Motor neuron (in vitro differentiated cells): ENCODE results near the gene SEPTIN11. TPM values are rescaled to one million over a fixed set of nuclear protein-coding genes. Genes with fewer than 3 reads are reported as not detected.
A peak's percentile ranks its signal among the peaks of the same experiment; 100 is the strongest.

ENCODE experiments used
- ATAC-seq, 8 experiments: fragments of 200-7000 bp; cut with Tn5 transposase; replicated peaks in 6 of 8; 2 replicates each; pipeline ENCODE4 v1.8.0; 2021; ENCODE audit warnings: mild to moderate bottlenecking in 8 of 8, moderate library complexity in 8 of 8
- H3K27ac ChIP-seq, 2 donors: fragments of 250-450 bp; sonication (Bioruptor Pico); 2 replicates each; pipeline ENCODE4 v1.9.0; 2021; ENCODE audit warnings: antibody characterized with exemption in 2 of 2, mild to moderate bottlenecking in 2 of 2, moderate library complexity in 1 of 2
- H3K4me1 ChIP-seq, 2 donors: fragments of 250-450 bp; sonication (Bioruptor Pico); replicated peaks in 1 of 2; 2 replicates each; pipeline ENCODE4 v1.6.1; 2021; ENCODE audit warnings: antibody characterized with exemption in 2 of 2, mild to moderate bottlenecking in 2 of 2, moderate library complexity in 1 of 2
- H3K4me3 ChIP-seq, 5 donors: fragments of 250-450 bp; sonication (Bioruptor Pico); 2 replicates each; pipeline ENCODE4 v1.9.0; 2021; ENCODE audit warnings: antibody characterized with exemption in 5 of 5, mild to moderate bottlenecking in 5 of 5, moderate library complexity in 4 of 5
- WGBS, 10 experiments: fragments of 450-650 bp; shearing (Covaris generic); methylation state at CpG; one replicate each; pipeline ENCODE4 v1.0.0; 2022; 5-methylcytosine and 5-hydroxymethylcytosine counted together
- in situ Hi-C, 9 experiments: fragments of 400-800 bp; cut with MboI; loops; one replicate each; pipeline ENCODE4 v1.15.0; 2021; ENCODE audit warnings: low sequenced_read_pairs in 9 of 9, low pct_unique_long_range_greater_than_20kb in 2 of 9; ENCODE audit not compliant: unreplicated experiment in 9 of 9
- total RNA-seq, 8 experiments: library from RNA; unstranded; fragments of 300-600 nt; gene quantifications; 2 replicates each; pipeline versions ENCODE4 v1.2.3 to v1.2.4, GENCODE V29; 2022

SEPTIN11 gene
- total RNA-seq, 8 experiments from 2014 or later: 71.4 to 318 (median 88.1) TPM

DNA sequence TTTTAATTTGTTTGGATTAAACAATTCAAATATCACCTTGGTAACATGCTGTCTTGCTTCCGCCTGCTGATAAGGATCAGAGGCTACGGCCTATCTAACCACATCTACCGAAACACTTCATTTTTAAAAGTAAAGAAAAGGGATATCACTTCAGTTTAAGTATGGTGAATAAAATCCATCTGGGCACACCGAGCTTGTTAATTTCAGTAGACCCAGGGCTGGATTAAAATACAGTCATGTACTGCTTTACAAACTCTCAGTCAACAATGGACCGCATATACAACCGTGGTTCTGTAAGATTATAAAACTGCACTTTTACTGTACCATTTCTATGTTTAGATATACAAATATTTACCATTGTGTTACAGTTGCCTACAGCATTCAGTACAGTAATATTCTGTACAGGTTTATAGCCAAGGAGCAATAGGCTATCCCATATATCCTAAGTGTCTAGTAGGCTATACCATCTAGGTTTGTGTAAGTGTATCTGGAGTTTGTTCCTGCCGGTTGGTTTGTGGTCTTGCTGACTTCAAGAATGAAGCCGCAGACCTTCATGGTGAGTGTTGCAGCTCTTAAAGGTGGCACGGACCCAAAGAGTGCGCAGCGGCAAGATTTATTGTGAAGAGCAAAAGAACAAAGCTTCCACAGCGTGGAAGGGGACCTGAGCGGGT is 40.0 kb downstream of the SEPTIN11 start:
- peaks cover 19 to 23% of the 10 kb centered on the region in 2 donors for H3K4me1 ChIP-seq
- 89 to 100% (median 98%) methylated on average over 5 to 11 of the region's 13 CpGs for WGBS, 10 experiments
- no peak for ATAC-seq
- in situ Hi-C loops: no loop called here
- H3K4me3 ChIP-seq: no peak overlapping the region
- no peak overlapping the region for H3K27ac ChIP-seq

DNA sequence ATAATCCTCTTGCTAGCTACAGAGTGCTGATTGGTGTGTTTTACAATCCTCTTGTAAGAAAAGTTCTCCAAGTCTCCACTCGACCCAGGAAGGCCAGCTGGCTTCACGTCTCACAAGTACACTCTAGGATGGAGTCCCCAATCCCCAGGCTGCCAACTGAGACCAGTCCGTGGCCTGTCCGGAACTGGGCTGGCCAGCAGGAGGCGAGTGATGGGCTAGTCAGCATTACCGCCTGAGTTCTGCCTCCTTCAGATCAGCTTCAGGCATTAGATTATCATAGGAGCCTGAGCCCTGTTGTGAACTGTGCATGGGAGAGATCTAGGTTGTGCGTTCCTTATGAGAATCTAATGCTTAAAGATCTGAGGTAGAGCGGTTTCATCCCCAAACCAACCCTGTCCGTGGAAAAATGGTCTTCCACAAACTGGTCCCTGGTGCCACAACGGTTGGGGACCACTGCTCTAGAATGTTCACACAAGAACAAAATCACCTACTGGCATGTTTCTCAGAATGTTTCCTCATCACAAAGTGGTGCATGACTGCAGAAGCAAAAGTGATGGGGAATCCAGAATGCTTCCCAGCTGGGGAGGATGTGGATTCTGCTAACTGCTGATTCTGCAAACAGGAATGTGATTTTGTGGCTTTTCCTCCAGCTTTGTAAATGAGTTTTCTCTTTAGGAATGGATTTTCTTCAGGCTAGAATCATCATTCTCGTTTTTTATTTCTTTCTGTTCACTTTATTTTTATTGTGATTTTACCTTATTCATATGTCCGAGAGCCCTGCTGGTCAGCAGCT is 40.9 kb downstream of the SEPTIN11 start:
- Histone ChIP-seq H3K4me3 (no peak overlapping the region), H3K4me1 (peaks cover 9 to 14% of the 10 kb centered on the region in 2 donors), H3K27ac (no peak overlapping the region)
- no peak for ATAC-seq
- in situ Hi-C loops: no loop called here
- 50 to 93% (median 83%) methylated on average over 1 to 7 of the region's 12 CpGs for WGBS, 10 experiments

DNA sequence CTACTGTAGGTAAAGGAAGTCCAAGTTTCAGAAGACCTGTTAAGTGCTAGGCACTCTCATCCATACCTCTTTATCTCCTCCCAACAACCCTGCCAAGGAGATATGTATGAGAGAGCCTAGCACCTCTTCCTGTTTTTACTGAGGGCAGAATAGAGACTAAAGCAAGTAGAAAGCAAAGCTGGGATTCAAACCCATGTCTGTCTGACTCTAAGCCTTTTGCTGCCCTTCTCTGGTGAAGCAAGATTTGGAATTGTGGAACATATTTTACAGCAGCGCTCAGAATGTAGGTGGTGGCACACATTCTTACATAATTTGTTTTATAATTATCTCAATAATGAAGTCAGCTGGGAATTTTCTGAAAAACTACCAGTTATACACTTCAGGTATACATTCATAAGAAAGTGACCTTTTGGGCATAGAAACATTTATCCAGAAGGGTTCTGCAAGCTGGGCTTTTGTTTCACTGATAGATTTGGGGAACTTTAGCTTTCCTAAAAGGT is 41.7 kb downstream of the SEPTIN11 start:
- WGBS, 10 experiments: 78 to 100% (median 100%) methylated on average over 1 of the region's 1 CpG; no CpG with 5 or more reads in 5 of the 10 experiments
- Histone ChIP-seq H3K4me3 (no peak overlapping the region), H3K4me1 (peaks cover 6 to 8% of the 10 kb centered on the region in 2 donors), H3K27ac (no peak overlapping the region)
- in situ Hi-C loops: no loop called here
- ATAC-seq: no peak

GRCh38 chr4:76993787-76994641 is 44.5 kb downstream of the SEPTIN11 start:
- no peak overlapping the region for H3K4me3 ChIP-seq
- in situ Hi-C loops: no loop called here
- H3K27ac ChIP-seq: no peak overlapping the region
- ATAC-seq: no peak
- H3K4me1 ChIP-seq: peaks cover 7 to 15% of the 10 kb centered on the region in 2 donors
- WGBS, 10 experiments: 70 to 100% (median 94%) methylated on average over 2 to 8 of the region's 10 CpGs; no CpG with 5 or more reads in 2 of the 10 experiments

DNA sequence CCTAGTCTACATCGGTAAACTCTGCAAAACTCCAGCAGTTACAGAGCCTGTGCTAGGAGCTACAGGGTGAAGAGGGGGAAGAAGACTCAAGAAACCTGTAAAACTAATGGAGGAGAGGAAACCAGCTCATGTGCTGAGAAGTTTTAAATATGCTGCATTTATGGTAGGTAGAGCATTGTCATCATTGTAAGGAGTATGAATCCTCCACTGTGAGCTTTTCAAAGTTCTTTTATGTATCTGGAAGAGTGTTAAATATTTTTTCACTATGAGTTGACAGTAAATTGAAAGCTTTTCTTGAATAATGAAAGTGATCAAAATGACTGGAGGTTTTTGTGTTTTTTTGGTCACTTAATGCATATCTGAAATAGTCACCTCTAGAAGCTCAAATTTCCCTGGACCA is 46.2 kb downstream of the SEPTIN11 start:
- no peak for ATAC-seq
- 83 to 100% (median 88%) methylated on average over 1 of the region's 1 CpG; no CpG with 5 or more reads in 6 of the 10 experiments for WGBS, 10 experiments
- Histone ChIP-seq H3K4me1 (peaks cover 7 to 15% of the 10 kb centered on the region in 2 donors), H3K27ac (no peak overlapping the region), H3K4me3 (no peak overlapping the region)
- in situ Hi-C loops: no loop called here

DNA sequence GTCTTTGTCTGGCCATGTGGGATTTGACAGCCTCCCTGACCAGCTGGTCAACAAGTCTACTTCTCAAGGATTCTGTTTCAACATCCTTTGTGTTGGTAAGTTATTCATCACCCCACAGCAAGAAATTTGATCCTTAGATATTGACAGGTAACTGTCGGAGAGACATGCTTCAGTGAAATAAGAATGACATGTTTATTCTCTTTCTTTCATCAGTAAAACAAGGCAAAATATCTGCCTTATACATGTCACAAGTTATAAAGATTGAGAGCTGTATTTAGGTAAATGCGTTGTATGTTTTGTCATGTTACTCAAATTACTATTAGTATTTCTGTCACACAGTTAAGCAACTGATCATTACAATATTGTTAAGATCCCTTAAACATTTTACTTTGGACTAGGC is 46.9 kb downstream of the SEPTIN11 start:
- 75 to 100% (median 90%) methylated on average over 1 to 2 of the region's 2 CpGs; no CpG with 5 or more reads in 2 of the 10 experiments for WGBS, 10 experiments
- Histone ChIP-seq H3K4me1 (peaks cover 7 to 15% of the 10 kb centered on the region in 2 donors), H3K27ac (no peak overlapping the region), H3K4me3 (no peak overlapping the region)
- ATAC-seq: no peak
- in situ Hi-C loops: no loop called here

- in situ Hi-C loops: no loop called here
- peak overlapping the region in 1 of 2 donors; percentile 24 for H3K27ac ChIP-seq
- ATAC-seq: no peak
- no peak overlapping the region for H3K4me3 ChIP-seq
- WGBS, 10 experiments: 80% methylated on average over 1 of the region's 1 CpG; no CpG with 5 or more reads in 9 of the 10 experiments
- peaks cover 7 to 15% of the 10 kb centered on the region in 2 donors for H3K4me1 ChIP-seq
Measured at GRCh38 chr4:76997077-76997476, 47.5 kb downstream of the SEPTIN11 start.

DNA sequence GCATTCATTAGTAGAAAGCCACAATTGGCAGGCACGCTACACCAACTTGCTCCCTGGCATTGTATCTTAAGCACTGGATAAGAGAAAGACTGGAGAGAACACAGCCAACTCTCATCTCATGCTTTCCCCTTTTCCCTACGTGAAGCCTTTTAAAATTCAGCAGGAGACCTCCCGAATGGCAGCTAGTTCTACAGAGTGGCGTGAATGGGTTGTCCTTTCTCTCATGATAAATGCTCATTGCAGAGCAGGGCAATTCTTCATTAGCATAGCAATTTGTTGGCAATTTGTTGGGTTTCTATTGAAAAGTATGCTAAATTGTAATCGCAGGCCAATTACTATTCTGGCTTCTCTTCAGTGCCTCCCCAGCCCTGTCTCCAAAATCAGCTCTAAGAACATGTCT is 48.0 kb downstream of the SEPTIN11 start:
- Histone ChIP-seq H3K4me1 (peaks cover 7 to 15% of the 10 kb centered on the region in 2 donors), H3K4me3 (no peak overlapping the region), H3K27ac (peak overlapping the region in 1 of 2 donors; percentile 24)
- in situ Hi-C loops: no loop called here
- peak in 4 of 8 experiments; percentile 30 to 78 (median 66) for ATAC-seq
- WGBS, 10 experiments: 19 to 100% (median 60%) methylated on average over 1 to 5 of the region's 5 CpGs

- Histone ChIP-seq H3K27ac (no peak overlapping the region), H3K4me1 (peaks cover 7 to 15% of the 10 kb centered on the region in 2 donors), H3K4me3 (no peak overlapping the region)
- 55 to 100% (median 91%) methylated on average over 1 to 7 of the region's 8 CpGs for WGBS, 10 experiments
- ATAC-seq: no peak
- in situ Hi-C loops: no loop called here
Measured at GRCh38 chr4:76998251-76998901, 48.8 kb downstream of the SEPTIN11 start.

Other genes starting within 250 kb of the SEPTIN11 start
- gene SOWAHB, start 51.6 kb upstream of the SEPTIN11 start, total RNA-seq: 1 to 10 TPM in 1 of 8 experiments, under 1 TPM in 5, not detected in 2; 0.17 to 1.3 (median 0.33) TPM
- 100 to 1,000 TPM in 7 of 8 experiments, 10 to 100 TPM in 1; 70.2 to 387 (median 250) TPM for gene CCNI, start 126.2 kb downstream of the SEPTIN11 start, total RNA-seq
- gene CCNG2, start 207.5 kb downstream of the SEPTIN11 start, total RNA-seq: 10 to 100 TPM in 7 of 8 experiments, 1 to 10 TPM in 1; 6.3 to 71.8 (median 40.2) TPM